HG02678 (cell line): ENCODE data around the gene APEH.

Source experiments
- ATAC-seq: cut with Tn5 transposase; IDR thresholded peaks from one replicate; pipeline ENCODE4 v1.9.1; 2021; ENCODE audit warnings: mild to moderate bottlenecking, moderate library complexity; ENCODE audit not compliant: unreplicated experiment

Gene APEH

DNA sequence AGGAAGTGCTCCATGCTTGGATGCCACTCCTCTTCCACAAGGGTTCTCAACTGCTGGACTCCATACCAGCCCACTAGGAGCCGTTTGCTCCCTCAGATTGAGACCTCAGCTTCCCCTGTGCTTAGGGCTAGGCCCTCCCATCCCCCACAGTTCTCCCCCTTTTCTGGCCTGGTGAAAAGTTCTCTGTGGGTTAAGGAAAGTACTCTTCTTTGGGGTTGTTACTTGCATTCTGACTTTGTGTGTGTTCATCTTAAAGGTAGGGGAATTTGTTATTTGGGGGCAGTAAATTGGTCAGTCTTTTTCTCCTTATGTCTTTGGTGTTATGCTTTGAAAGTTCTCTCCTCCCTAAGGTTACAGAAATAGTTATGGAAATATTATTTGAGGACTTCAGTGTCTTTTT, 24.0 kb upstream of the APEH start:
- ATAC-seq: no peak

DNA sequence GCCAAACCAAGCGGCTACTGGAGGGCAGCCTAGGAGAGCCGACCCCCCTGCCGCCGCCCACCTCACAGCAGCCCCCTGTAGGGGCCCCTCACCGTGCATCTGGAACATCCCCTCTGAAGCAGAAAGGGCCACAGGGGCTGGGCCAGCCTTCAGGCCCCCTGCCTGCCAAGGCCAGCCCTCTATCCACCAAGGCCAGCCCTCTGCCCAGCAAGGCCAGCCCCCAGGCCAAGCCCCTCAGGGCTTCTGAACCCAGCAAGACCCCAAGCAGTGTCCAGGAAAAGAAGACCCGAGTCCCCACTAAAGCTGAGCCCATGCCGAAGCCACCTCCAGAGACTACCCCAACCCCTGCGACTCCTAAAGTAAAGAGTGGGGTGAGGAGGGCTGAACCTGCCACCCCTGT, 23.5 kb upstream of the APEH start:
- no peak for ATAC-seq

DNA sequence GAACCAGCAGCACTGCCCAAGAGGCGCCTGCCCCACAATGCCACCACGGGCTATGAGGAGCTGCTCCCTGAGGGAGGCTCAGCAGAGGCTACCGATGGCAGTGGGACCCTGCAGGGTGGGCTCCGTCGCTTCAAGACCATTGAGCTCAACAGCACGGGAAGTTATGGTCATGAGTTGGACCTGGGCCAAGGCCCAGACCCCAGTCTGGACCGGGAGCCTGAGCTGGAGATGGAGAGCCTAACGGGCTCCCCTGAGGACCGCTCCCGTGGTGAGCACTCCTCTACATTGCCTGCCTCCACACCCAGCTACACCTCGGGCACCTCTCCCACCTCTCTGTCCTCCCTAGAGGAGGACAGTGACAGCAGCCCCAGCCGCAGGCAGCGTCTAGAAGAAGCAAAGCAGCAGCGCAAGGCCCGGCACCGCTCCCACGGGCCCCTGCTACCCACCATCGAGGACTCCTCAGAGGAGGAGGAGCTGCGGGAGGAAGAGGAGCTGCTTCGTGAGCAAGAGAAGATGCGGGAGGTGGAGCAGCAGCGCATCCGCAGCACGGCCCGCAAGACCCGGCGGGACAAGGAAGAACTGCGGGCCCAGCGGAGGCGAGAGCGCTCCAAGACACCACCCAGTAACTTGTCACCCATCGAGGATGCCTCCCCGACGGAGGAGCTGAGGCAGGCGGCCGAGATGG, 21.8 kb upstream of the APEH start:
- ATAC-seq: no peak

DNA sequence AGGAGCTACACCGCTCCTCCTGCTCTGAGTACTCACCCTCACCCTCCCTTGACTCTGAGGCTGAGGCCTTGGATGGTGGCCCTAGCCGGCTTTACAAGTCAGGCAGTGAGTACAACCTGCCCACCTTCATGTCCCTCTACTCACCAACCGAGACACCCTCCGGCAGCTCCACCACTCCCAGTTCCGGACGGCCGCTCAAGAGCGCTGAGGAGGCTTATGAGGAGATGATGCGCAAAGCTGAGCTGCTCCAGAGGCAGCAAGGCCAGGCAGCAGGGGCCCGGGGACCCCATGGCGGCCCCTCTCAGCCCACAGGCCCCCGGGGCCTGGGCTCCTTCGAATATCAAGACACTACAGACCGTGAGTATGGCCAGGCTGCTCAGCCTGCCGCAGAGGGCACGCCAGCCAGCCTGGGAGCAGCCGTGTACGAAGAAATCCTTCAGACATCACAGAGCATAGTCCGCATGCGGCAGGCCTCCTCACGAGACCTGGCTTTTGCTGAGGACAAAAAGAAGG, 21.2 kb upstream of the APEH start:
- ATAC-seq: no peak

DNA sequence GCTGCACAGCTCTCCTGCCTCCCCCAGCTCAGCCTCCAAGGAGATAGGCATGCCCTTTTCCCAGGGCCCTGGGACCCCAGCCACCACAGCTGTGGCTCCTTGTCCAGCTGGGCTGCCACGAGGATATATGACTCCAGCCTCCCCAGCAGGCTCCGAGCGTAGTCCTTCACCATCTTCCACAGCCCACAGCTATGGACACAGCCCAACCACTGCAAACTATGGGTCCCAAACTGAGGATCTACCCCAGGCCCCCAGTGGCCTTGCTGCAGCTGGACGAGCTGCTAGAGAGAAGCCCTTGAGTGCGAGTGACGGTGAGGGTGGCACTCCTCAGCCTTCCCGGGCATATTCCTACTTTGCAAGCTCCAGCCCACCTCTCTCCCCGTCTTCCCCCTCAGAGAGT, 20.5 kb upstream of the APEH start:
- ATAC-seq: no peak

DNA sequence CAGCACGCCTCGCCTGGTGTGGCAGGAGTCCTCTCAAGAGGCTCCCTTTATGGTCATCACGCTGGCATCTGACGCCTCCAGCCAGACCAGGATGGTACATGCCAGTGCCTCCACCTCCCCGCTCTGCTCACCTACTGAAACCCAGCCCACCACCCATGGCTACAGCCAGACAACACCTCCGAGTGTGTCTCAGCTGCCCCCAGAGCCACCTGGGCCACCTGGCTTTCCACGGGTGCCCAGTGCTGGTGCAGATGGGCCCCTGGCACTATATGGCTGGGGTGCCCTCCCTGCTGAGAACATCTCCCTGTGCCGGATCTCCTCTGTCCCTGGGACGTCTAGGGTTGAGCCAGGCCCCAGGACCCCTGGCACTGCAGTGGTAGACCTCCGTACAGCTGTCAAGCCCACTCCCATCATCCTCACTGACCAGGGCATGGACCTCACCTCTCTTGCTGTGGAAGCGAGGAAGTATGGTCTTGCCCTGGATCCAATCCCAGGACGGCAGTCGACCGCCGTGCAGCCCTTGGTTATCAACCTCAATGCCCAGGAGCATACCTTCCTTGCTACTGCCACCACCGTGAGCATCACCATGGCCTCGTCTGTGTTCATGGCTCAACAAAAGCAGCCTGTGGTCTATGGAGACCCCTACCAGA, 19.9 kb upstream of the APEH start:
- no peak for ATAC-seq

DNA sequence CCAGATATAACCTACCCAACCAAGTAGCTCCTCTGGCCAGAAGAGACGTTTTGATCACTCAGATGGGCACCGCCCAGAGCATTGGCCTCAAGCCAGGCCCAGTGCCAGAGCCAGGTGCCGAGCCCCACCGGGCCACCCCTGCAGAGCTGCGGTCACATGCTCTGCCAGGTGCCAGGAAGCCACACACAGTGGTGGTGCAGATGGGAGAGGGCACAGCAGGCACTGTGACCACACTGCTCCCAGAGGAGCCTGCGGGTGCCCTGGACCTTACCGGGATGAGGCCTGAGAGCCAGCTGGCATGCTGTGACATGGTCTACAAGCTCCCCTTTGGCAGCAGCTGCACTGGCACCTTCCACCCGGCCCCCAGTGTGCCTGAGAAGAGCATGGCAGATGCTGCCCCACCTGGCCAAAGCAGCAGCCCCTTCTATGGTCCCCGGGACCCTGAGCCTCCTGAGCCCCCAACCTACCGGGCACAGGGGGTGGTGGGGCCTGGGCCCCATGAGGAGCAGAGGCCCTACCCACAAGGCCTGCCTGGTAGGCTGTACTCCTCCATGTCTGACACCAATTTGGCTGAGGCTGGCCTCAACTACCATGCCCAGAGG, 19.1 kb upstream of the APEH start:
- ATAC-seq: no peak

DNA sequence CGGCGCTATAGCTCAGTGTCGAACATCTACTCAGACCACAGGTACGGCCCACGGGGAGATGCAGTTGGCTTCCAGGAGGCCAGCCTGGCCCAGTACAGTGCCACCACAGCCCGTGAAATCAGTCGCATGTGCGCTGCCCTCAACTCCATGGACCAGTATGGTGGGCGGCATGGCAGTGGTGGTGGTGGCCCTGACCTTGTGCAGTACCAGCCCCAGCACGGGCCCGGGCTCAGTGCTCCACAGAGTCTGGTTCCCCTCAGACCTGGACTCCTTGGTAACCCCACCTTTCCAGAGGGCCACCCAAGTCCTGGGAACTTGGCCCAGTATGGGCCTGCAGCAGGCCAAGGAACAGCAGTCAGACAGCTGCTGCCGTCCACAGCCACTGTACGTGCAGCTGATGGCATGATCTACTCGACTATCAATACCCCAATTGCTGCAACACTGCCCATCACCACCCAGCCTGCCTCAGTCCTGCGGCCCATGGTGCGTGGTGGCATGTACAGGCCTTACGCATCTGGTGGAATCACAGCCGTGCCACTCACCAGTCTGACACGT, 18.3 kb upstream of the APEH start:
- ATAC-seq: no peak

DNA sequence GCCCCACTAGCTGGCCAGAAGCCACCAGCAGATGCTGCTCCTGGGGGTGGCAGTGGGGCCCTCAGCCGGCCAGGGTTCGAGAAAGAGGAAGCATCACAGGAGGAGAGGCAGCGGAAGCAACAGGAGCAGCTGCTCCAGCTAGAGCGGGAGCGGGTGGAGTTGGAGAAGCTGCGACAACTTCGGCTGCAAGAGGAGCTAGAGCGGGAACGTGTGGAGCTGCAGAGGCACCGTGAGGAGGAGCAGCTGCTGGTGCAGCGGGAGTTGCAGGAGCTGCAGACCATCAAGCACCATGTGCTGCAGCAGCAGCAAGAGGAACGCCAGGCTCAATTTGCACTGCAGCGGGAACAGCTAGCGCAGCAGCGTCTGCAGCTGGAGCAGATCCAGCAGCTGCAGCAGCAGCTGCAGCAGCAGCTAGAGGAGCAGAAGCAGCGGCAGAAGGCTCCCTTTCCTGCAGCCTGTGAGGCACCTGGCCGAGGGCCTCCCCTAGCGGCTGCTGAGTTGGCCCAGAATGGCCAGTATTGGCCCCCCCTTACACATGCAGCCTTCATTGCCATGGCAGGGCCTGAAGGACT, 17.5 kb upstream of the APEH start:
- no peak for ATAC-seq

DNA sequence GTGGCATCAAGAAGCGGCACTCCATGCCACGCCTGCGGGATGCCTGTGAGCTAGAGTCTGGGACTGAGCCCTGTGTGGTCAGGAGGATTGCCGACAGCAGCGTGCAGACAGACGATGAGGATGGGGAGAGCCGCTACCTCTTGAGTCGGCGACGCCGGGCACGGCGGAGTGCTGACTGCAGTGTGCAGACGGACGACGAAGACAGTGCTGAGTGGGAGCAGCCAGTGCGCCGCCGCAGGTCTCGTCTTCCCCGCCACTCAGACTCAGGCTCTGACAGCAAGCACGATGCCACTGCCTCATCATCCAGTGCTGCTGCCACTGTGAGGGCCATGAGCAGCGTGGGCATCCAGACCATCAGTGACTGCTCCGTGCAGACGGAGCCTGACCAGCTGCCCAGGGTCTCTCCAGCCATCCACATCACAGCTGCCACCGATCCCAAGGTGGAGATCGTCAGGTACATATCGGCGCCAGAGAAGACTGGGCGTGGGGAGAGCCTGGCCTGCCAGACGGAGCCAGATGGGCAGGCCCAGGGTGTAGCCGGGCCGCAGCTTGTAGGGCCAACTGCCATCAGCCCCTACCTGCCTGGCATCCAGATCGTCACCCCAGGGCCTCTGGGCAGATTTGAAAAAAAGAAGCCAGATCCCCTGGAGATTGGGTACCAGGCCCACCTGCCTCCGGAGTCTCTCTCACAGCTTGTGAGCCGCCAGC, 16.8 kb upstream of the APEH start:
- no peak for ATAC-seq

DNA sequence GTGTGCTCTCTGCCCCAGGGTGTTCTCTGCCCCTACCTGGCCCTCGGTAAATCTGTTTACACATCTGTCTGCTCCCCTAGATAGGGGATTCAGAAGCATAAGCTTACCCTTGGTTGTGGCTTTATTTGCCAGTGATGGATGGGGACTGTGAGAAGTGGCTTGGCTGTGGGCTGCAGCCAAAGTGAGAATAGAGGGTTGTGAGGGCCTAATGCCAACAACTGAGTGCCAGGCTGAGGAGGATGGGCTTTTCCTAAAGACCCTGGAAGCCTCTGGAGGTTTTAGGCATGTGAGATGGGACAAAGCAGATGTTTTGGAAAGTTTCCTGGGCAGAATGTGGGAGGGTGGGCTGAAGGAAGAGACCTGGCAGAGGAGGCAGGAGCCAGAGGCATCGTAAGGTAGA, 15.4 kb upstream of the APEH start:
- no peak for ATAC-seq

DNA sequence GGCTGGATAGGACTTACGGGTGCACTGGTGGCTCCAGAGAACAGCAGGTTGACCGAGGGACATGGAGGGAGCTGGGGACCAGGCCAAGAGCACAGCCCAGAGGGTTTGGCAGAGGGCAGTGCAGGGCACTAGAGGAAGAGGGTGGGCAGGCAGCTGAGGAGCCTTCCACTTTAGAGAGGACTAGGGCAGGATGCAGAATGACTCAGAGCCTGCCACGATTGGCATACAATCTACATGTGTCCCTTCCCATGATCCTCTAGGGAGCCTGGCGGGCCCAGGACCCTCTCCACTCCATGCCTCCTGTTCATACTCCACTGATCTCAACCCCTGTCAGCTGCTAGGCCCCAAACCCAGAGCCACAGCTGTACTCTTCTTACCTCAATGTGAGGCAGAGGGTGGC, 14.4 kb upstream of the APEH start:
- ATAC-seq: no peak

DNA sequence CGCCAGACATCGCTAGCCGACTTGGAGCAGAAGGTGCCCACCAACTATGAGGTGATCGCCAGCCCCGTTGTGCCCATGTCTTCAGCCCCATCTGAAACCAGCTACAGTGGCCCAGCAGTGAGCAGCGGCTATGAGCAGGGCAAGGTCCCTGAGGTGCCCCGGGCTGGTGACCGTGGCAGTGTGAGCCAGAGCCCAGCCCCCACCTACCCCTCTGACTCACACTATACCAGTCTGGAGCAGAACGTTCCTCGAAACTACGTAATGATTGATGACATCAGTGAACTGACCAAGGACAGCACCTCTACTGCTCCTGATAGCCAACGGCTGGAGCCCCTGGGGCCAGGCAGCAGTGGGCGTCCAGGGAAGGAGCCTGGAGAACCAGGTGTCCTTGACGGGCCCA, 12.9 kb upstream of the APEH start:
- no peak for ATAC-seq

DNA sequence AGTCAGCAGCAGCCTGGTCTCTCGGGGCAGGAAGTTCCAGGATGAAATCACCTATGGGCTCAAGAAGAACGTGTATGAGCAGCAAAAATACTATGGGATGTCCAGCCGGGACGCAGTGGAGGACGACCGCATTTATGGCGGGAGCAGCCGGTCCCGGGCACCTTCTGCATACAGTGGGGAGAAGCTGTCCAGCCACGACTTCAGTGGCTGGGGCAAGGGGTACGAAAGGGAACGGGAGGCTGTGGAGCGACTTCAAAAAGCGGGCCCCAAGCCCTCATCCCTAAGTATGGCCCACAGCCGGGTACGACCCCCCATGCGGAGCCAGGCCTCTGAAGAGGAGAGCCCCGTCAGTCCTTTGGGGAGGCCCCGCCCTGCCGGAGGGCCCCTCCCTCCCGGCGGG, 12.1 kb upstream of the APEH start:
- ATAC-seq: no peak

DNA sequence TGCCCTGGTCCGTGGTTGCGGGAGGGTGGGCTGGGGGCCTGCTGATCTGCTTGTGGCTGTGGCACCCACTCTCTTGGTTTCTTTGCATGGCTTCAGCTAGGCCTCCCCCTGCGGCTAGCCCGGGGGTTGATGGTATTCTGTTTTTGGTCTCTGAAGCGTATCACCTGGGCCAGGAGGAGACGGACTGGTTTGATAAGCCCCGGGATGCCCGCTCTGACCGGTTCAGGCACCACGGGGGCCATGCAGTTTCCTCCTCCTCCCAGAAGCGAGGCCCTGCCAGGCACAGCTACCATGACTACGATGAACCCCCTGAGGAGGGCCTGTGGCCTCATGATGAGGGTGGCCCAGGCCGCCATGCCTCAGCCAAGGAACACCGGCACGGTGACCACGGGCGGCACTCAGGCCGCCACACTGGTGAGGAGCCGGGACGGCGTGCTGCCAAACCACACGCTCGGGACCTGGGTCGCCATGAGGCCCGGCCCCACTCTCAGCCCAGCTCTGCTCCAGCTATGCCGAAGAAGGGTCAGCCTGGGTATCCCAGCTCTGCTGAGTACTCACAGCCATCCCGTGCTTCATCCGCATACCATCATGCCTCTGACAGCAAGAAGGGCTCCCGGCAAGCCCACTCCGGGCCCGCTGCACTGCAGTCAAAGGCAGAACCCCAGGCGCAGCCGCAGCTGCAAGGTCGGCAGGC, 11.3 kb upstream of the APEH start:
- no peak for ATAC-seq

DNA sequence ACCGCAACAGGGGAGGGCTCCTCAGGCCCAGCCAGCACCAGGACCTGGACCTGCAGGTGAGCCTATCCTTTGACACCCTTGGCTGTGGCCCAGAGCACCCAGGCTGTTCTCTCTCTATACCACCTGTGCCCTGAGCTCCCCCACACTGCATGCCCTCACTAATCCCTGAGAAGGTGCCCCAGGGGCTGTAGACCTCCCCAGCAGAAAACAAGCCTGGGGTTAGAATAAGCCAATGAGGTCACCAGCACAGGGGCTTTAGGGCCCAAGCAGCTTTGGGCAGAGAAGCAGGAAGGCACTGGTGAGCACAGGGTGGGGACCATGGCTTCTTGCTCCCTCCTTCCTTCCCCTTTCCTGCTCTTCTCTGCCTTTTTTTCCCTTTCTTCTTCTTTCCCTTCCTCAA, 10.3 kb upstream of the APEH start:
- no peak for ATAC-seq

DNA sequence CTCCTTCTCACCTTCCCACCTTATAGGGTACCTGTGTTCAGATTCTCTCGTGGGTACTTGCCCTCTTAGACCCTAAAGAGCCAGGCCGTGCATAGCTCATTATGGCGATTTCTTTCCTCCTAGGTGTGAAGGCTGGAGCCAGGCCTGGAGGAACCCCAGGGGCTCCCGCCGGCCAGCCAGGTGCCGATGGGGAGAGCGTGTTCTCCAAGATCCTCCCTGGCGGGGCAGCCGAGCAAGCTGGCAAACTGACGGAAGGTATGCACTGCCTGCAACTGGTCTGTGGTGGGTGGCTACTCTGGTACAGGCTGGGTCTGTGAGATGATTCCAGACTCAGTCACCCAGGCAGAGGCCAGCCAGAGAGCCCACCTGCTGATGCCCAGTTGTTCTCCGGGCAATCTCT, 9.9 kb upstream of the APEH start:
- no peak for ATAC-seq

DNA sequence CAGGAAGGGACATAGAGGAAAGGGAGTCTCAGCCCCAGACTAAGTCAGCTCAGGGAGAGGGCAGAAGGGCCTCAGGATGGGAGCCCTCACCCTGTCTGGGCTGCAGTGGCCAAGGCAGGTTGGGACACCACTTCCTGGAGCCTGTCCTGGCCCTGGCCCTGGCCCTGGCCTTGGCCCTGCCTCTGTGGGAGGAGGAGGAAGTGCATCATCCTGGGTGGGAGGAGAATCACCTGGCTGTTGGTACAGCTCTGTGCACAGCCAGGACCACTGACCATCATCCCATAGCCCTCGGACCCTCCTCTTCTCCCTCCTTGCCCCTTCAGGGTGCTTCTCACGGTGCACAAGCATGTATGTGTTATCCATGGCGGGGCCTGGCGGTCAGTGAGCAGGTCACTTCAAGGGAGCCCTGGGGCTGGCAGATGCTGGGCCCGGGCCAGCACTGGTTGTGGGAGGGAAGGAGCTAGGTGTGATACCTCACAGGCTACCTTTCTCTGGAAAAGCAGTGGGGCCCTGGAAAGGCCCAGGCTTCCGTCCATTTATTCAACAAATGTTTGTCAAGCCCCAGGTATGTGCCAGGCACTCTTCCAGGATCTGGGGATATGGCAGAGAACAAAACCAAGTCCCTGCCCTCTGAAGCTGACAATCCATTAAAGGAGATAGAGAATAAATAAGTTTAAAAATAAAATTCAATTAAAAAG, 8.2 kb upstream of the APEH start:
- ATAC-seq: no peak

DNA sequence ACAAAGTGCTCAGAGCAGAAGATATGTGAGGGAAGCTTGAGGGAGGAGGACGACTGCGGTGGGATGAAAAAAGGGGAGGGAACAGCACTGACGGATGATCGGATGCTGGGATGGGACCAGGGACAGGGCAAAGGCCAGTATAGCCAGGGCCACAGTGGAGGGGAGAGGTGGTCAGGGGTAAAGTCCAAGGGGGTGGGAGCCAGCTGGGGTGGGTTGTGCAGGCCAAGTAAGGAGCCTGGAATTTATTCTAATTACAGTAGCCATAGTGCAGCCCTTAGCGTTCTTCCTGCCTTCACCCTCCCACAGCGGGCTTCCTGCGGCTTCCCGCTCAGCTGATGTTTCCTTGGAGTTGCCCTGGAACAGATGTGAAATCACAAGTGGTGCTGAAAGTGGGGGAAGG, 7.6 kb upstream of the APEH start:
- ATAC-seq: no peak
